Stimulated activated CD4-positive, alpha-beta T cell treated with anti-CD3 and anti-CD28 coated beads, TNF-alpha, amount 100 ng/mL, for 24 hours (primary cell): Measurements from ENCODE around the gene RPS16.
A peak's percentile ranks its signal among the peaks of the same experiment; 100 is the strongest.

Source experiments
- DNase-seq, 3 experiments: peaks; one replicate each; pipeline ENCODE4 v3.0.0-alpha.2; 2020; ENCODE audit warnings: low read depth in 3 of 3

RPS16 gene

DNA sequence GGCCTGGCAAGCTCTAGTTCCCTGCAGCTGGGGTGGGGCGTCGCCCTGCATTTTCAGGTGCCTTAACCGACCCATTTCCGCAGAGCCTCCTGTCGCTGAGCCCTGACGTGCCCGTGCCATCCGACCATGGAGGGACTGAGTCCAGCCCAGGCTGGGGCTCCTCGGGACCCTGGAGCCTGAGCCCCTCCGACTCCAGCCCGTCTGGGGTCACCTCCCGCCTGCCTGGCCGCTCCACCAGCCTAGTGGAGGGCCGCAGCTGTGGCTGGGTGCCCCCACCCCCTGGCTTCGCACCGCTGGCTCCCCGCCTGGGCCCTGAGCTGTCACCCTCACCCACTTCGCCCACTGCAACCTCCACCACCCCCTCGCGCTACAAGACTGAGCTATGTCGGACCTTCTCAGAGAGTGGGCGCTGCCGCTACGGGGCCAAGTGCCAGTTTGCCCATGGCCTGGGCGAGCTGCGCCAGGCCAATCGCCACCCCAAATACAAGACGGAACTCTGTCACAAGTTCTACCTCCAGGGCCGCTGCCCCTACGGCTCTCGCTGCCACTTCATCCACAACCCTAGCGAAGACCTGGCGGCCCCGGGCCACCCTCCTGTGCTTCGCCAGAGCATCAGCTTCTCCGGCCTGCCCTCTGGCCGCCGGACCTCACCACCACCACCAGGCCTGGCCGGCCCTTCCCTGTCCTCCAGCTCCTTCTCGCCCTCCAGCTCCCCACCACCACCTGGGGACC, 27.9 kb downstream of the RPS16 start:
- no peak for DNase-seq

DNA sequence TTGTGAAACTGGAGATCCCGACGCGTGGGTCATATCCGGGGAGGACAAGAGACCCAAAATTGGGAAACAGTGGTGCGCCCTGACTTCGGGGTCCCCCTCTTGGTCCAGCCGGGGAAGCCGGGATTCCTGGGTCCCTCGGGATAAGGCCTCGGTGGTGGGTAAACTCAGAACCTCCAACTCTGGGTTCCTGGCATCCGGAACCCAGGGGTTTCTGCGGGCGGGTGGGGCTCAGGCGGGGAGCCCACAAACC, 28.4 kb downstream of the RPS16 start:
- DNase-seq, result peak in 1 of 3 experiments; percentile 66

DNA sequence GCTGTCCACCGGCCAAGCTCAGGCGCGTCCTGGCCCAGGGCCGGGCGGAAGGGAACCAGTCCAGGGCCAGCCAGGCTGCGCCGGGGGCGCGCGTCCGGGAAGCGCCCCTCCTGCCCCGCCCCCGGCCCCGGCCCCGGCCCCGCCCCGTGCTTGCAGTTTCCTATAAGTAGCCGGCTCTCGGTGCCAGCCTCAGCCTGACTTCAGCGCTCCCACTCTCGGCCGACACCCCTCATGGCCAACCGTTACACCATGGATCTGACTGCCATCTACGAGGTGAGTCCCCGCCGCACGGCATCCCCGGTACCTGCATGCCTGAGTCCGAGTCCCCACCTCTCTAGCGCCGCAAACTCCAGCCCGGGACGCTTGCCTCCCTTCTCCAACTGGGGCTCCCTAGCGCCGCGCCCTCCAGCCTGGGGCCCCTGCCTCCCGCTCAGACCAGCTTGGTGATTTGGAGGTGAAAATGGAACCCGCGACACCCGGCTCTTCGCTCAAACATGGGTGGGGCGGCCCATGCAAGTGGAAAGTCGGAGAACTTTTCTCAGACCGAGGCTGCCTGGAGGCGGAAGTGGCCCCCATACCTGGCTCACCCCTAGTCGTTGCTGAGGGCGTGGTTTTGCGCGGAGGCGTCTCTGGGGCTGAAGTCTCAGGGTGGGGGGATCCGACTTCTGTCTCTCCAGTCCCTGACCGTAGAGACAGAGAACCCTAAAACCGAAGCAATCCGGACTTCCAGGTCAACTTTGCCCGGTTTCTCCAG, 28.9 kb downstream of the RPS16 start, which contains the start of gene ZFP36:
ZFP36 (plus strand) TSS at position 192 of the 754 bp plus-strand sequence; CDS start at position 250, 58 bp downstream.
- peak; percentile 73 to 87 (median 74) for DNase-seq

DNA sequence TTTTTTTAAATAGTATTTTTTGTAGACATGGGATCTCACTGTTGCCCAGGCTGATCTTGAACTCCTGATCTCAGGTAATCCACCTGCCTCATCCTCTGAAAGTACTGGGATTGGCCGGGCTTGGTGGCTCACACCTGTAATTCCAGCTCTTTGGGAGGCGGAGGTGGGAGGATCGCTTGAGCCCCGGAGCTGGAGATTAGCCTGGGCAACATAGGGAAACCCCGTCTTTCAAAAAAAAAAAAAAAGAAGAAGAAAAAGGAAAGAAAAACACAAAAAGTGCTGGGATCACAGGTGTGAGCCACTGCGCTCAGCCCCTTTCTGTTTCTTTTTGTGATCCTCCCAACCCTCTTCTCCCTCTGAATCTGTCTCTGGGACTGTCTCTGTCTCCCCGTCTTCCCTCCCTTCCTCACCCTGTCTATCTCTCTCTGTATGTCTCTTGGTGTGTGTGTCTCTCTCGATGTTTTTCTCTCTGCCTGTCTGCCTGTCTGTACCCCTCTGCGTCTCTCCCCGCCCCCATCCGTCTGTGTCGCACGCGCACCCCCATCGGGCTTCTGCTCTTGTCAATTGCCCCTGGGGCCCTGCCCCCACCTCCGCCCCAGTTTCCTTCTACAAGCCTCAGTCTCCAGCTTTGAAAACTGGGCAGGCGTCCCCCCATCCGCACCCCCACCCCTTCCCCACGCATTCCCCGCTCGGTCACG, 29.6 kb downstream of the RPS16 start:
- DNase-seq, result peak; percentile 60 to 87 (median 68)

DNA sequence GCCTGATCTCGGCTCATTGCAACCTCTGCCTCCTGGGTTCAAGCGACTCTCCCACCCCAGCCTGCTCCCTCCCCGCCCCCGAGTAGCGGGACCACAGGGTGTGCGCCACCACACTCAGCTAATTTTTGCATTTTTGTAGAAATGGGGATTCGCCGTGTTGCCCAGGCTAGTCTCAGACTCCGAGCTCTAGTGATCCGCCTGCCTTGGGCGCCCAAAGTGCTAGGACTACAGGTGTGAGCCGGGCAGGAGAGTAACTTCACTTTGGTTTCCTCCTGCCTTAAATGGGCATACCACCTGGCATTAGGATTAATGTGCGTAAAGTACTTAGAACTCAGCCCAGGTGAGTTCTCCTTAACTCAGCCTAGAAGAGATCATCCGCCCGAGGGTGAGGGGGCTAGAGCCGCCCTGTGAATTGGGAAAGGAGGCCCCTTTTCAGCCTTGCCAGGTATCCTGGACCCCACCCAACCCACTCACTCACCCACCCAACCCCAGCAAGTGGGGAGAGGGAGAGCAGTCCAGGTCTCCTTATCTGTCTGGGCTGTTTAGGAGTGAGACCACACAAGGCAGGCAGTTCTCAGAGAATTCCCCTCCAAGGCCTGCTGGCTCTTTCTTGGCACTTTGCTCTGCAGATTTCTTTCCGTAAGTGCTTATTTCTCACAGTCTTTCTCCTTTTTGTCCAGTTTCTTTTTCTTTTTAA, 30.3 kb downstream of the RPS16 start:
- DNase-seq, result no peak

DNA sequence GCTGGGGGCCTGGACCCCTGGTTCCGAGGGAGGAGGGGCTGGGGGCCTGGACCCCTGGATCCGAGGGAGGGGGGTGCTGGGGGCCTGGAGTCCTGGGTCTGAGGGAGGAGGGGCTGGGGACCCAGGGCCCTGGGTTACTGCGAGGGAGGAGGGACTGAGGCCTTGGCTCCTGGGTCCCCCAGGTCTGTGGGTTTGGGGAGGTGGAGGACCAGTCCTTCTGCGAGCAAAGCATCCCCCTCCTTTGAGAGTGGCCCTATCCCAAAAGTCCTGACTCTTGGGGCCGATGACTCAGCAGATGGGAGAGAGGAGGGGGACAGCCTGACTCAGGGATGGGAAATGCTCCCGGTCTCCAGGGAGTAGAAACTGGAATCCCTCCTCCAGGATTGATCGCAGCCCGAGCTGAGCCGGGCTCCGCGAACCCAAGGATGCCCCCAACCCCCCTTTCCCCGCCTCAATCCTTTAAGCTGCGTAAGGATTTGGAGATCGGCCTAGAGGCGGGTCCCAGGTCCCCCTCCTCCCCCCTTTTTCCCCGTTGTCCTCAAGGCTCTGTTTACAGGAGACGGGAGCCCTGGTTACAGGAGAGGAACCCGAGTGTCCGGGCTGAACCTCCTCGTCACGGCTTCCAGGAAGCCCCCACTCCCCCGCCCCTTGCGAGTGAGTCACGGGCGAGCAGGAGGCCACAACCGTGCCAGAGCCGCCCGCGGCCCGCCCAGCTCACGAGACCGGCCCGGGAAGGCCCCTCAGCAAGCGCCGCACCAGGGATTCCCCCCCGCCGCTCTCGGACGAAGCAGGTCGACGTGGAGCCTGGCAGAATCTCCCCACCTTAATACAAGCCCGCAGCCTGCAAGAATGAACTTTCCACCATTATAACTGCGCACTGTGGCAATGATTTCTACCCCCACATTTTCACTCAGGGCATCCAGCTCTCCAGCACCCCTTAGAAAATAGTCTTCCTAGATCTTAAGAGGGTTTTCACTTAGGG, 32.1 kb downstream of the RPS16 start:
- peak; percentile 92 to 96 (median 93) for DNase-seq

DNA sequence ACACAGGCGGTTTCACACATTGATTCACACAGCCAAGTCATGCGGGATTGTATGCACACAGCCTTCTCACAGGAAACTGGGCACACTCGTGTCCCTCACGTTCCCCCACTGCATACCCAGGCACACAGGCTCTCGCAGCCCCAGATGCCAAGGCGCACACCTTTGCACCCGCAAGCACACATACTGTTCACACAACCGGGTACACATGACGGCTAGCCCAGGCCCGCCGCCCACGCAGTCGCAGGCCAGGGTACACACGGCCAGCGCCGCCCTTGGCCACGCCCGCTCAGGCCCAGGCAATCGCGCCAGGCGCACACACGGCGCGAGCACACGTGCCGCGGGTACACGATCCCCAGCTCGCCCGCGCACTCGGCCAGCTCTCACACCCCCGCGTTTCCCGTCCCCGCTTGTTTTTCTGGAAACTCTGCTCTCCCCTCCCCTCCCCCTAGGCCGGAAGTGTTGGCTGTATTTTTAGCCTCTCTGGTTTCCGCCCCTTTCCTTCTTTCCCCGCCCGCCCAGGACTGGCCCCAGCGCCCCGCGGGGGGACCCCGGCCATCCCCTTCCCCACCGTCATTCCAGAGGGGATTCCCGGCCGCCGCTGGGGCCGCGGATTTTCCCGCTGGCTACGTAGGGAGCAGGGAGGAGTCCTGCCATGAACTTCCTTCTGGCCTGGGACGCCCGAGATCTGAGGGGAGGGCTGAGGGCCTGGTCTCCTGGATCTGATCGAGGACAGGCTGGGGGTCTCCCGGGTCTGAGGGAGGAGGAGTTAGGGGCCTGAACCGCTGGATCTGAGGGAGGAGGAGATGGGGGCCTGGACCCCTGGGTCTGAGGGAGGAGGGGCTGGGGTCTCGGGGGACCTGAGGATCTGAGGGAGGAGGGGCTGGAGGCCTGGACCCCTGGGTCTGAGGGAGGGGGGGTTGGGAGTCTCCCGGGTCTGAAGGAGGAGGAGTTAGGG, 33.1 kb downstream of the RPS16 start:
- peak; percentile 66 to 90 (median 77) for DNase-seq

DNA sequence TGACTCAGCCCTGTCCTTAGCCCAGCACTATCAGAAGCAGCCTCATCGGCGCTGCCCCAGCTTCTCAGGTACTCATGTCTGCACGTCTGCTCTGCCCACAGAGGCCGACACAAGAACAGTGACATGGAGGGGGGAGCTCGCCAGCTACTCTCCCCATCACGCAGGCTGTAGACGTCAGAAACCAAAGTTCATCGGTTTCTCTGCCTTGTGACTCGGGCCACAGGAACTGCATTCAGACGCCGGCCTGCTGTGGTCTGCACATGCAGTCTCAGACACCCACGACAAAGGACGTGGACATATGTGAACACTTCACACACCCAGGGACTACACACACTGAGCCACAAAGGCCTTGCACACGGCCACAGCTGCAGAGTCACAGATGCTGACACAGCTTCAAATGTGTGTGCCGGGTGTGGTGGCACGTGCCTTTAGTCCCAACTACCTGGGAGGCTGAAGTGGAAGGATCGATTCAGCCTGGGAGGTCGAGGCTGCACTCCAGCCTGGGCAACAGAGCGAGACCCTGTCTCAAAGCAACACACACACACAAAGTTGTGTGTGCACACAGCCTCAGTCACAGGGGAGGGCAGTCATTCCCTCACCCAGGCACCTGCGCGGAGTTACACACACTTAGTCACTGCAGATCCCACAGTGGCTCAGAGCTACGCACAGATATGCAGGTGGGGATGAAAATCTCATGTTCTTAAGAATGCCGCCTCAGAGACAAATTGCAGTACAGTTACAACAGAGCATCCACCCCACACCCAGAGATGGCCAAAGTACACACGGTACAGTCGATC, 34.0 kb downstream of the RPS16 start:
- DNase-seq, result peak; percentile 50 to 80 (median 65)

DNA sequence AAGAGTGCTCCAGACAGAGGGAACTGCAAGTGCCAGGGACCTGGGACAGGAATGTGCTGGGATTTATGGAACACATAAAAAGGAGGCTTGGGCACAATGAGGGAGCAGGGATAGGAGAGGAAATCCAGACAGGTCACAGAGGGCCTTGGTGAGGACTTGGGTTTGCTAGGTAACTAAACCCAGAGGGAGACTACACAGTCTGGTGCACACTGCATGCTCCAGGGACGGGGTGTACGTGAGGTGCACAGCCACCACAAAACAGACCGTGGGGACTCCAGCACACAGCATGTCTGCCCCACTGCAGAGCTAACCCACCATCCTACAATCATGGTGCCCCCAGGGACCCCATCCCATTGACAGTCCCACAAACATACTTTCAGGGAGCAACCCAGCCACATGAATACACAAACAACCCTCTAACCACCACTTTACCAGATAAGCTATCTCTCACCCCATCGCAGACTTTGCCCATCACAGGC, 34.6 kb downstream of the RPS16 start:
- no peak for DNase-seq

DNA sequence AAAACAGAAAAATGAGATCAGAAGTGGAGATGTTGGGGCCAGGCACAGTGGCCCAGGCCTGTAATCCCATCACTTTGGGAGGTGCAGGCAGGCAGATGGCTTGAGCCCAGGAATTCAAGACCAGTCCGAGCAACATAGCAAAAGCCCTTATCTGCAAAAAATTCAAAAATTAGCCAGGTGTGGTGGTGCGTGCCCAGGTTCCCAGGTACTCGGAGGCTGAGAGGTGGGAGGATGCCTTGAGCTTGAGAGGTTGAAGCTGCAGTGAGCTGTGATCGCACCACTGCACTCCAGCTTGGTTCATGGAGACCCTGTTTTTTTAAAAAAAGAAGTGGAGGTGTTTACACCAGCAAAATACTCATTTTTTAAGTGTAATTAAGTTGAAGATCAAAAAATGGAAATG, 35.7 kb downstream of the RPS16 start:
- DNase-seq, result no peak

DNA sequence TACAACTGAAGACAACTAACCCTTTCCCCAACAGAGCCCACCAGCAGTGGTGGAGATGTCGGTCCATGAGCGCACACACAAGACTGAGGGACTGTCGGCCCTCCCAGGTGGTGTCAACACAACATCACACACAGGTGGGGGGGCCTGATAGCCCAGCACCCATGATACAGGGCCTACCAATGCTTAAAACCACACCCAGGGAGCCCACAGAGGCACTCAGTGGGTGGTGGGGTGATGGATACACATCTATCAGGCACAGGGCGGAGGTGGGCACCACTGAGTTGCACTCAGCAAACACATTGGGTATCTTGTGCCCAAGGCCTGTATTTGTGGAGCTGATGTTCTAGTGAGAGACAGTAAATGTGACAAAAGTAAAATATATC, 36.1 kb downstream of the RPS16 start:
- DNase-seq, result no peak

DNA sequence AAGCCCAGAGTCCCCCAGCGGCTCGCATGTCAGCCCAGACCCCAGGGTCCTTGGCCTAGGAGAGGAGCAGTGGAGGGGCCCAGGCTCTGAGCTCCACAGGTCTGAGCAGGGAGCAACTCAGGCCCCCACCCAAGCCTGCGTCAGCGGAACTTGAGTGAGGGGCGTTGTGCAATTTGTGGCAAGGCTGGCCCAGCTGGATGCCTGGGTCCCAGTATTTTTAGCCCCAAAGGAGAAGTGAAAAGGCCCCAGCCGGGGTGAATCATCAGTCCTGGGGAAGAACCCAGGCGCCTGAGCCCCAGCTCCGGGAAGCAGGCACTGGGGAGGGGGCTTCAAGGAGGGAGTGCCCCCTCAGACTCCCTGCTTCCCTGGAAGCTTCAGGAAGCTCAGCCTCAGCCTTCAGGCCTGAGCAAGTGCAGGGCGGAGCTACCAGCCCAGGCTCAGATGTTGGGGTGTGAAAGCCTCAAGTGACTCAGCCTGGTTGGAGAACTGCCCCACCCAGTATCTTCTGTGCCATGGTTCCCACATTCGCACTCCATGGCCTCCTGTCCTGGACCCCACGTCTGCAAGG, 37.4 kb downstream of the RPS16 start:
- peak in 1 of 3 experiments; percentile 61 for DNase-seq

DNA sequence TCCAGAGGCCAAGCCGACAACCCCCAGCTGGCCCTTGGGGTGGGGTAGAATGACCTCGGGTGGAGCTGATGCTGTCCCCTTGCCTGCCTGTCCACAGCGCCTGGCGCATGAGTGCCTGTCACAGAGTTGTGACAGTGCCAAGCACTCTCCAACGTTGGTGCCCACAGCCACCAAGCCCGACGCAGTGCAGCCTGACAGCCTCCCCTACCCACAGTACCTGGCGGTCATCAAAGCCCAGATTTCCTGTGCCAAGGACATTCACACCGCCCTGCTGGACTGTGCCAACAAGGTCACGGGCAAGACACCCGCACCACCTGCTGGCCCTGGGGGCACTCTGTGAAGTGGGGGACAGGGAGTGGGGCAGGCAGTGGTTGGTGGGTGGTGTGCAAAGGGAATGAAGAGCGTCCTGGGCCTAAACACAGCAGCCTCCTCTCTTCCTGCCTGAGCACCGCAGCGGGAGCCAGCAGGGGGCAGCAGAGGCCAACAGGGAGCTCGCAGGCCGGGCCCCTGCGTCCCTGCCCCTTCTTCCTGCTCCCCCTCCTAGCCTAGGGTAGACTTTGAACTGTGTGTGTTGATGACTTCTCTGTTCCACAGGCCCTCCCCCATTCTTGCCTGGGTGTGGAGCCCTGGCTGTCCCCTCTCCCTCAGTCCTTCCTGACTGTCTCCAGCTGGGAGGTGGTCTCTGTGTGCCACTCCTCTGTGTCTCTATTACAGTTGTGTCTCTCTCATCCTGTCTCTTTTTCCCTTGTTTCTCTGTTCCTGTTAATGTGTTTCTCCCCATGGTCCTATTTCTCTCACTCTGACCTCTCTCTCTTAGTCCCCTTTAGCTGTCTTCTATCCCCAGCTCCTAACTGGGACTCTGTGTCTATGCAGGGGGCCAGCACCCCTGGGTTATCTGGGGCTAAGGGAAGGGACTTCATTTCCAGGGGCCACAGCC, 38.1 kb downstream of the RPS16 start:
- peak; percentile 87 to 92 (median 88) for DNase-seq

DNA sequence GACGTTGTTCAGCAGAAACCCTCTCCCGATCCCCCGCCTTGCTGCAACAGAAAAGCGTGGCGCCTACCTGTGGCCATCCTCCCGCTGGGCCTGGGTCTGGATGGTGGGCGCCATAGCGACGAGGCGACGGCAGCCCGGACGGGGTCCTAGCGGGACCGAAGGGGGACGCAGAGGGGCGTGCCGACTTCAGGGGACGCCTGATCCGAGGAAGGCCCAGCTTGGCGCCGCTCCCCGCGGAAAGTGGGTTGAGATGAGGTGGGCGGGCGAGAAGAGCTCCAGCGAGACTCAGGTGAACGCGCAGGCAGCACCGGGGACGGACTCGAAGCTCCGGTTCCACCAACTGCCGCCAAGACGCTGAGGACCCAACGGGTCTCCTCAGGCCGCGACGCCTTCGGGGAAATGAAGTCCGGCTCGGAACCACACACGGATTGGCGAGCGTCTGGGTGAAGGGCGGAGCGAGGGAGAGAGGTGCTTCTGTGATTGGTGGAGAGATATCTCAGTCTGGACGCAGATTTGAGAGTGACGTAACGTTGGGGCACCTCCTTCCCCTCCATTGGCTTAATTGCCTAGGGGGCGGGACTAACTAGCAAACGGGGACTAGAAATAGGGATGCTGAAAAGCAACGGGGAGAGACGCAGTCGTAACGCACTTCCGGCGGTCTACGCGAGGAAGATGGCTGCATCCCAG, 44.9 kb downstream of the RPS16 start, which contains the start of the genes MED29 and PAF1:
MED29 (plus strand) TSS at position 628 of the 687 bp plus-strand sequence; CDS start at position 673, 45 bp downstream.
PAF1 (minus strand) TSS at position 356 of the 687 bp plus-strand sequence; CDS start at position 114, 242 bp downstream.
- peak; percentile 87 to 95 (median 95) for DNase-seq

DNA sequence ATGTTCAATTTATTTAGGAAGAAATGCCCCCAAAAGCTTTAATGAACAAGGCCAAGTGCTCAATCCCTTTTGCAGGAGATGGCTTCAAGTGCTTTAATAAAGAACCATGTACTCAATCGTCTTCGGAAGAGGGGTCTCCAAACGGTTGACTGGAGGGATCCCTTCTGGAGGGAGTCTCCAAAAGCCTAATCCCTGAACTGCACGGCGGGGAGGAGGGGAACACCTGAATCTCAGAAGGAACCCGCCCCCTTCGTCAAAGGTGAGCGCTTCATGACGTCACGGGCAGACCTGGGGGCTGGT, 45.3 kb downstream of the RPS16 start:
- peak in 2 of 3 experiments; percentile 61 to 72 for DNase-seq

DNA sequence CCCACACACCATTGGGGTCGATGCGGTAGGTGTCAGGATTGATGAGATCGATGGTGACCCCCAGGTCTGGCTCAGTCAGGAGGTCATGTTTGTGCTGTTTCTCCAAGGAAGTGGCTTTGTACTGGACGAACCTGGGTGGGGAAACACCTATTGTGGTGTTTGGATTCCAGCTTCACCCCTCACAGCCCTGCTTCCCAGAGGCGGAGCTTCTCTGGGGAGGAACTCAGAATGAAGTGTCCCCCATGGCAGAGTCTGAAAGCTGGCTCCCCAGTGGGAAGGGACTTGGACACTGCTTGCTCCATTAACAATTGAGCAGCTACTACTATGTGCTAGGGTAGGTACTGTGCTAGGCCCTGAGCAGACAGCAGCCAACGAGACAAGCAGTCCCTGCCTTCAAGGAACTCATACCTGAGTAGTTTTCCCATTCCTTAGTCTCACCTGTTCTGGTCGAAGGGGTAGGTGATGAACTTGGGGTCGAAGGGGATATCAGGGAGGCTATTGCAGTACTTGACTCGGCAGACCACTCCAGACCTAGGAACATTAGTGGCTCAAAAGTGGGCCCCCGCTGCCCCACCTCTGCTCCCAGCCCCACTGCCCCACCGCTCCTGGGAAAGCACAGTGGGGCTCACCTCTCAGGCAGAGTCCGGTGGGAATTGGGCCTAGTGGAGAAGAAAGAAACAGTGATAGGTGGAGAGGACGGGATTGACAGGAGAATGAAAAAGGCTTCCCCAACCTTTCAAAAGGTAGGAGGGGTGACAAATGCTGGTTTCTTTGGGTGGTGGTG, 45.9 kb downstream of the RPS16 start:
- no peak for DNase-seq
